Naive thymus-derived CD4-positive, alpha-beta T cell (primary cell): ENCODE results near the gene FHIT. TPM values are rescaled to one million over a fixed set of nuclear protein-coding genes. Genes with fewer than 3 reads are reported as not detected.
"Not testable (repeated sequence)": the region's sequence is repeated elsewhere in the genome, so short reads cannot be mapped to it uniquely, and the experiment has no call there.

ENCODE experiments used
- ATAC-seq: fragments of 150-1000 bp; cut with Tn5 transposase; 2 replicates; pipeline ENCODE4 v1.10.0; 2021; ENCODE audit warnings: mild to moderate bottlenecking, moderate library complexity
- CTCF ChIA-PET: fragments of 350-600 bp; sonication (Branson Sonifier 250); formaldehyde crosslinking; loops from one replicate; lab custom pipeline; 2021; ENCODE audit warnings: antibody characterized with exemption; lab: Charles Lee
- POLR2A ChIA-PET: fragments of 350-600 bp; sonication (Branson Sonifier 250); formaldehyde crosslinking; loops from one replicate; lab custom pipeline; 2021; ENCODE audit warnings: antibody characterized with exemption, inconsistent platforms; lab: Charles Lee
- DNase-seq, 9 donors: peaks; one replicate each; pipeline versions ENCODE4 v3.0.0 to v3.0.0-alpha.2; 2020 to 2022; ENCODE audit warnings: mixed read lengths in 1 of 9
- H3K27ac ChIP-seq: one replicate; pipeline ENCODE4 v1.7.0; 2013; ENCODE audit warnings: mild to moderate bottlenecking, low read depth, low read length, moderate library complexity
- H3K27me3 ChIP-seq, 2 donors: one replicate each; pipeline ENCODE4 v1.7.0; 2013; ENCODE audit warnings: low read length in 2 of 2, mild to moderate bottlenecking in 2 of 2, moderate library complexity in 2 of 2; ENCODE audit not compliant: control insufficient read depth in 2 of 2, insufficient read depth in 2 of 2
- H3K36me3 ChIP-seq, 3 experiments: 1 replicate in 2 of 3; 2 replicates in 1 of 3; pipeline ENCODE4 v1.7.0; 2013; ENCODE audit warnings: low read length in 3 of 3, mild to moderate bottlenecking in 3 of 3, moderate library complexity in 1 of 3; ENCODE audit not compliant: insufficient read depth in 3 of 3, control insufficient read depth in 2 of 3
- H3K4me1 ChIP-seq, 2 donors: one replicate each; pipeline ENCODE4 v1.7.0; 2013; ENCODE audit warnings: low read length in 2 of 2, mild to moderate bottlenecking in 2 of 2, moderate library complexity in 1 of 2; ENCODE audit not compliant: control insufficient read depth in 2 of 2, insufficient read depth in 2 of 2
- H3K4me3 ChIP-seq: 2 replicates; pipeline ENCODE4 v1.7.0; 2013; ENCODE audit warnings: mild to moderate bottlenecking, low read length
- H3K9me3 ChIP-seq, 3 experiments: 1 replicate in 2 of 3; 2 replicates in 1 of 3; pipeline ENCODE4 v1.7.0; 2013; ENCODE audit warnings: low read length in 3 of 3; ENCODE audit not compliant: control insufficient read depth in 2 of 3
- H3K27ac Mint-ChIP-seq, 9 donors: one replicate each; pipeline ENCODE4 v1.8.0; 2020 to 2022; ENCODE audit warnings: mixed read lengths in 9 of 9, mild to moderate bottlenecking in 8 of 9, moderate library complexity in 5 of 9, inconsistent platforms in 2 of 9
- H3K27me3 Mint-ChIP-seq, 5 donors: one replicate each; pipeline ENCODE4 v1.8.0; 2021 to 2022; ENCODE audit warnings: mixed read lengths in 5 of 5, mild to moderate bottlenecking in 1 of 5
- H3K36me3 Mint-ChIP-seq, 5 donors: one replicate each; pipeline ENCODE4 v1.8.0; 2020 to 2022; ENCODE audit warnings: mixed read lengths in 5 of 5, mild to moderate bottlenecking in 3 of 5, inconsistent platforms in 1 of 5
- H3K4me1 Mint-ChIP-seq, 7 donors: one replicate each; pipeline ENCODE4 v1.8.0; 2020 to 2022; ENCODE audit warnings: mixed read lengths in 7 of 7, mild to moderate bottlenecking in 3 of 7, inconsistent platforms in 1 of 7
- H3K4me3 Mint-ChIP-seq, 10 donors: one replicate each; pipeline ENCODE4 v1.8.0; 2020 to 2022; ENCODE audit warnings: mild to moderate bottlenecking in 10 of 10, mixed read lengths in 10 of 10, moderate library complexity in 6 of 10, inconsistent platforms in 2 of 10
- H3K9me3 Mint-ChIP-seq, 11 donors: one replicate each; pipeline ENCODE4 v1.8.0; 2020 to 2022; ENCODE audit warnings: mixed read lengths in 11 of 11, mild to moderate bottlenecking in 4 of 11, inconsistent platforms in 1 of 11, moderate library complexity in 1 of 11
- intact Hi-C, 2 donors: fragments of 100-400 bp; cut with micrococcal nuclease; formaldehyde crosslinking; loops; one replicate each; pipeline ENCODE4 v1.15.1; 2023
- polyA plus RNA-seq, 2 donors: library from polyadenylated mRNA; unstranded; fragments of 300-500 nt; fragmentation: Illumina TruSeq; gene quantifications; one replicate each; pipeline ENCODE4 v1.2.3, GENCODE V29; 2021
- total RNA-seq, 6 experiments: library from RNA in 5 of 6; stranded (reverse) in 5 of 6; gene quantifications; 1 replicate in 5 of 6; 2 replicates in 1 of 6; pipeline ENCODE4 v1.2.3 and lab custom pipeline; 2021 to 2026

FHIT gene
- total and polyA plus RNA-seq, 7 experiments from 2014 or later = 51.2 to 230 (median 152) TPM

DNA sequence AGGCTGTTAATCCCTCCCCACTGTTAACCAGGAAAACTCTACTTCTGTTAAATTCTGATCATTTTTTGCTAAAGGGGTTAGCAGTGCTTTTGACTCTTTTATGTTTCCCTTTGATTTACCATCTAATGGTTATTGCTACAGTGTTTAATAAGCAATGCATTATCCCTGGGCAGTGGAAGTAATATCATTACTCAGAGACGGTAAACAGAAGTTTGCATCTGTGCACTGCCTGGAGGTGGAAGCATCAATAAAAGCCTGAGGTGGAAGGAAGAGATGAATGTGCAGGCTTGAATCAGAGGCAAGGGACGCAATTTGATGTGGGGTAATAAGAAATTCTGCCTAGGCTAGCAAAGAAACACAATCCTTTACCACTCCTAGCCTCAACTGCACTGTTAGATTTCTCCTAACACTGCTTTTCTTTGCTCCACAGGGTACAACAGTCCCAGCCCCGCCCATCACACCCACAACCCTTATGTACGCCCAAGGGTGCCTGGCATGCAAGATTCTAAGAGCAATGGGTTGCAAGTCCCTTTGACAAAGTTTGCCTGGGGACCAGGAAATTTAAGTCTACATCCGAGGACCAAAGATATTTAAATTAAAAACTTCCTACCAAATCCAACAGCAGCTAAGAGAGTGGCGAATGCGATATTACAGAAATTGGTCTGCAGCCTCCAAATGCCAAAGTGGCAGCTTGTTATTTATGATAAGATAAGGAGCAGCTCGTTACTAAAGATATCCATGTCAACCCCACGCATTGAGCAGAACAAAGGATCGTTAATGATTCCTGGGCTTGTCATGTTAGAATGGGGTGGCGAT lies 261.4 kb downstream of the FHIT start:
- no peak for ATAC-seq
- H3K4me3 Mint-ChIP-seq = no peak overlapping the region

DNA sequence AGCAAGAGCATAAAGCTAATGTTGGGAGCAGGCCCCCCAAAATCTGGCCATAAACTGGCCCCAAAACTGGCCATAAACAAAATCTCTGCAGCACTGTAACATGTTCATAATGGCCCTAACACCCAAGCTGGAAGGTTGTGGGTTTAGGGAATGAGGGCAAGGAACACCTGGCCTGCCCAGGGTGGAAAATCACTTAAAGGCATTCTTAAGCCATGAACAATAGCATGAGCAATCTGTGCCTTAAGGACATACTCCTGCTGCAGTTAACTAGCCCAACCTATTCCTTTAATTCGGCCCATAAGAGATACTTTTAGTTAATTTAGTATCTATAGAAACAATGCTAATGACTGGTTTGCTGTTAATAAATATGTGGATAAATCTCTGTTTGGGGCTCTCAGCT lies 264.1 kb downstream of the FHIT start:
- H3K4me3 ChIP-seq, intact Hi-C loops, H3K27ac ChIP-seq, H3K4me1 ChIP-seq, H3K36me3 ChIP-seq, H3K4me3 Mint-ChIP-seq, DNase-seq, H3K27me3 Mint-ChIP-seq, POLR2A ChIA-PET, ATAC-seq, H3K27me3 ChIP-seq, H3K36me3 Mint-ChIP-seq, H3K4me1 Mint-ChIP-seq, H3K27ac Mint-ChIP-seq, H3K9me3 ChIP-seq: not testable (repeated sequence)
- CTCF ChIA-PET = interaction anchor here (0.6 kb wide), 1 partner anchor 1751 kb away, joined by 3 read pairs; no protein-coding TSS in a partner anchor
- H3K9me3 Mint-ChIP-seq = peaks cover 0 to 18% (median 5%) of the 10 kb centered on the region in 11 donors

More for the DNA sequence above, 261.4 kb downstream of the FHIT start:
- Mint-ChIP-seq H3K9me3 (peaks cover 0 to 18% (median 5%) of the 10 kb centered on the region in 11 donors), H3K27me3 (no peaks in the 10 kb centered on the region), H3K36me3 (peaks cover 0 to 4% (median 3%) of the 10 kb centered on the region in 5 donors), H3K4me1 (no peaks in the 10 kb centered on the region), H3K27ac (no peak overlapping the region)
- Histone ChIP-seq H3K4me3 (no peak overlapping the region), H3K4me1 (no peaks in the 10 kb centered on the region), H3K36me3 (no peaks in the 10 kb centered on the region), H3K9me3 (no peaks in the 10 kb centered on the region), H3K27ac (no peak overlapping the region), H3K27me3 (no peaks in the 10 kb centered on the region)
- intact Hi-C loops = no loop called here
- DNase-seq = no peak
- ChIA-PET CTCF (no interaction called here), POLR2A (no interaction called here)

DNA sequence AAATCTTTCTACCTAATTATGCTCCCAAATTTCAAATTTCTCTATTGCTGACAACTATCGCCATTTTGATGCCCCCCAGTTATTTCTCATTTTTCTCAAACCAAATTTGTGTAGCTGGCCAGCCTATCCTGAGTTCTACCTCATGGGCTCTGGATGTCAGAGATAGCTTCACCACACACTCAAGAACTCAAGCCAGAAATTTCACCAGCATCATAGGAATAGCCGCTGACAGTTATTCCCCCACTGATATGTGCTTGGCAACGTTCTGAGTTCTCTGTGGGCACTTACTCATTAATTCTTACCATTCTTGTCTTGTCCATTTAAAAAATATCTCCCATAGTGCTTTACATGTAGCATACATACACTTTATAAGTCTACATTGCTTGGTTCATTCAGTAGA lies 264.7 kb downstream of the FHIT start:
- no peaks in the 10 kb centered on the region for H3K27me3 Mint-ChIP-seq
- H3K27me3 ChIP-seq = no peaks in the 10 kb centered on the region
- no peaks in the 10 kb centered on the region for H3K36me3 ChIP-seq
- ChIA-PET POLR2A (no interaction called here), CTCF (no interaction called here)
- DNase-seq = no peak
- no peak for ATAC-seq
- no peak overlapping the region for H3K4me3 Mint-ChIP-seq
- H3K9me3 ChIP-seq = no peaks in the 10 kb centered on the region
- intact Hi-C loops = no loop called here
- H3K27ac Mint-ChIP-seq = no peak overlapping the region
- peaks cover 0 to 5% (median 0%) of the 10 kb centered on the region in 7 donors for H3K4me1 Mint-ChIP-seq
- no peak overlapping the region for H3K4me3 ChIP-seq
- H3K27ac ChIP-seq = no peak overlapping the region
- H3K9me3 Mint-ChIP-seq = peaks cover 0 to 18% (median 7%) of the 10 kb centered on the region in 11 donors
- H3K36me3 Mint-ChIP-seq = peaks cover 0 to 8% (median 3%) of the 10 kb centered on the region in 5 donors
- no peaks in the 10 kb centered on the region for H3K4me1 ChIP-seq

DNA sequence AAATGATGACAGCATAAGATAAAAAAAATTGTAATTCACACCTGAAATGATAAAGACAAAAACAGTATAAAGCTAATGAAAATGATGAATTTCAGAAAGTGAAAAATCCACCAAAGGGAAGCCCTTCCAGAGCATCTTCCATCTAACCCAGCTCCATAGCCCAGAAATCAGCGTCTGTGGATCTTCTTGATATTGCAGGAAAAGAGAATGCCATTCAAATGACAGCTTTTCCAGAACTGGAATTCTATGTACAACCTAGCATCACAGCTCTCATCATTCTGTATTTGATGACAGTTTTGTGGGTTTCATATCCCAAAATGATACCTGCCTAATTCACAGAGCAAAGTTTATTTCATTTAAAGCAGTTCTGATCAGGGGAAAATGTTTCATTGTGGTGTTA lies 267.3 kb downstream of the FHIT start:
- H3K9me3 ChIP-seq = no peaks in the 10 kb centered on the region
- DNase-seq (no peak), ATAC-seq (no peak)
- ChIA-PET POLR2A (no interaction called here), CTCF (no interaction called here)
- Mint-ChIP-seq H3K9me3 (peaks cover 0 to 18% (median 7%) of the 10 kb centered on the region in 11 donors), H3K36me3 (peaks cover 0 to 8% (median 3%) of the 10 kb centered on the region in 5 donors), H3K4me1 (peaks cover 0 to 6% (median 0%) of the 10 kb centered on the region in 7 donors), H3K4me3 (no peak overlapping the region), H3K27me3 (no peaks in the 10 kb centered on the region), H3K27ac (no peak overlapping the region)
- no peaks in the 10 kb centered on the region for H3K36me3 ChIP-seq
- H3K27ac ChIP-seq = no peak overlapping the region
- no peaks in the 10 kb centered on the region for H3K4me1 ChIP-seq
- no peak overlapping the region for H3K4me3 ChIP-seq
- intact Hi-C loops = no loop called here
- no peaks in the 10 kb centered on the region for H3K27me3 ChIP-seq

DNA sequence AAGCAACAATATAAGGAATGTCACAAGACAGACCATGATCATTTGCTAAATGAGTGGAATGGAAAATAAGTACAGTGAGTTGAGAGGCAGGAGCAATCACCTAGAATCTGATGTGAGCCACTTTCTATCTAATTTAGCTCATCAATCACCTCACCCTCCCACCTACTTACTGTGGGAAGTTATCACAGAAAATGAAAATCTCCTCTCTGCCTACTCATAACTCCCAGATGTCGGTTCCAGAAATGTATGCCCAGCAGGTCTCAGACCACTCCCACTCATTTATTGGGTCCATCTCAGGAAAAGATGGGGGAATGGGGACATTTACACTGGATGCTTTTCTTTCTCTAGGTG lies 270.9 kb downstream of the FHIT start:
- Histone ChIP-seq H3K4me3 (no peak overlapping the region), H3K4me1 (no peaks in the 10 kb centered on the region), H3K27me3 (no peaks in the 10 kb centered on the region), H3K9me3 (no peaks in the 10 kb centered on the region), H3K27ac (no peak overlapping the region), H3K36me3 (no peaks in the 10 kb centered on the region)
- intact Hi-C loops = no loop called here
- H3K4me3 Mint-ChIP-seq = no peak overlapping the region
- POLR2A ChIA-PET = no interaction called here
- ATAC-seq (no peak), DNase-seq (no peak)
- H3K27ac Mint-ChIP-seq = no peak overlapping the region
- peaks cover 0 to 6% (median 0%) of the 10 kb centered on the region in 7 donors for H3K4me1 Mint-ChIP-seq
- H3K9me3 Mint-ChIP-seq = peaks cover 0 to 5% (median 0%) of the 10 kb centered on the region in 11 donors
- H3K27me3 Mint-ChIP-seq = no peaks in the 10 kb centered on the region
- peaks cover 0 to 8% (median 4%) of the 10 kb centered on the region in 5 donors for H3K36me3 Mint-ChIP-seq
- CTCF ChIA-PET = interaction anchor here (0.6 kb wide), 1 partner anchor 22 kb away, joined by 3 read pairs; no protein-coding TSS in a partner anchor

DNA sequence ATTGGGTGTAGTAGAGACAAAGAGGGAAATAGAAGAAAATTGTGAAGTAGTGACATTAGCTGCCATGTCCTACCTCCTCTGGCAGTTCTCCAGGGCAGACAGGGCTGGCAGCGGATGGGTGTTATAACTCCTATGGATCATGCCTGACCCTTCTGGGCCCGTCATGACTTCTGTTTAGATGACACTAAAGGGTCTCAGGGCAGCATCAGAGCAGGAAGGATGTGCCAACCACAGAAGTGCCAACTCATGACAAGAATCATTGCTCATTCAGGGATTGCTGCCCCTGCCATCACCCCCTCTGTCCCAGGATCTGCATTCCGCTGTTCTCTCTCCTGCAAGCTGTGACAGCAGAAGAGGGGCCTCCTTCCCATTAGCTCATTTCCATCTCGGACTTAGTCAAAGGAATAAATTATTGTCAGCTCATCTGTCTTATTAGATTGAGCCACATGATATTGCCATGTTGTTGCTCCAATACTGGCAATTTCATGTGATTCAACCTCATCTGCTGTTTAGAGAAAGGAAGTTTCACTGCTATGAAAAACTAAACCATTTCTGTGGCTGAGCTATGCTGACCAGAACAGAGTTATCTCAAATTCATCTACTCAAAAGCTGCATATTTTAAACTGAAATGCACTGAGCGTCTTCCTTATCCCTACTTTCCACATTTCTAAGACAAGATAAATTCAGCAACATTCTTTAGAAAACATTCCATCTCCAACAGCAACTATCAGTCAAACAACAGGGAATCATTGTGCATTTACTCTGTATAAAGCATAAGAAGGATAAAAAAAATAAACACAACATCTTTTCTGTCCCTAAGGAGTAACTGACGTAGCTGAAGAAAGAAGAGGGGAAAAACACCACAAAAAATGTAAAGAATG lies 271.6 kb downstream of the FHIT start:
- Histone ChIP-seq H3K4me1 (no peaks in the 10 kb centered on the region), H3K27ac (no peak overlapping the region), H3K4me3 (no peak overlapping the region), H3K27me3 (no peaks in the 10 kb centered on the region), H3K9me3 (no peaks in the 10 kb centered on the region), H3K36me3 (no peaks in the 10 kb centered on the region)
- H3K36me3 Mint-ChIP-seq = peaks cover 0 to 8% (median 4%) of the 10 kb centered on the region in 5 donors
- peak; percentile 44 for ATAC-seq
- no peaks in the 10 kb centered on the region for H3K27me3 Mint-ChIP-seq
- peaks cover 0 to 6% (median 0%) of the 10 kb centered on the region in 7 donors for H3K4me1 Mint-ChIP-seq
- ChIA-PET CTCF (interaction anchor here (0.6 kb wide), 1 partner anchor 22 kb away, joined by 3 read pairs; no protein-coding TSS in a partner anchor), POLR2A (no interaction called here)
- peaks cover 0 to 4% (median 2%) of the 10 kb centered on the region in 11 donors for H3K9me3 Mint-ChIP-seq
- no peak for DNase-seq
- H3K4me3 Mint-ChIP-seq = no peak overlapping the region
- no peak overlapping the region for H3K27ac Mint-ChIP-seq
- intact Hi-C loops = no loop called here
